Measurements from ENCODE around the gene OSBPL3. TPM values are rescaled to one million over a fixed set of nuclear protein-coding genes. Genes with fewer than 3 reads are reported as not detected.

The OSBPL3 gene
- polyA plus RNA-seq, 3 donors = 15.3 to 20.4 (median 17.5) TPM

DNA sequence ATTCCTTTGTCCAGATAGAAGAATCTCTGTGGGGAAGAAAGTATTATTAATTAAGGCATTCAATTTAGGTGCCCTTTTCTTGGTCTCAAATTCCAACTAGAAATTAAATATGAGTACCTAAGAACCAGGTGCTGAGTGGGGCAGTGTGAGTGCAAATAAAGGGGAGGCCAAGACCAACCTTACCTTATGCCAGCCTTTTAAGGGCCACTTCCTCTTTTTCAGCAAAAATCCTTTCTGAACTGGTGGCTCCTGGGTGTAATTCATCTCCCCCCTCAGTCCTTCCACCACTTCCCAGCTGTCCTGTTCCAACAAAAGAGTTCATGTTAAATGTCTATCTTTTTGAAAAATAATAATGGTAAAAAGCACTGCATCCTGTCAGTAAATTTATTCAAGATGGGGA, 108.2 kb downstream of the OSBPL3 start:
- no peak for DNase-seq (ENCODE audit: low read depth in 3 of 3, low spot score in 2 of 3)

DNA sequence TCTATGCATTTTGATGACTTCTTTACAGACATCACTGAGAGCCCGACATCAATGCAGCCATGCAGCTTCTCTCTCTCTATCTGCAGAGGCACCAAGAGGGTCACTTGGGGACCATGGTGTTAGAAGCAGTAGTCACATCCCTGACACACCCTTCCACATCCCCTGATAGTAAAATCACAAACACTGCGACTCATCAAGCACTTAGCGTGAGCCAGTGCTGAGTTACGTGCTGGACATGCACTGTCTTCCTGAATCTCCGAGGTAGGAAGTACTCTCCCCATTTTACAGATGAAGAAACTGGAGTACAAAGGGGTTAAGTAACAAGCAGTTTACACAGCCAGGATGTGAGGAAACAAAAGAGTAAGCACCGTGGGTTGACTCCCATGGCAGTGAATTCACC, 109.2 kb downstream of the OSBPL3 start:
- no peak for DNase-seq (ENCODE audit: low read depth in 3 of 3, low spot score in 2 of 3)

DNA sequence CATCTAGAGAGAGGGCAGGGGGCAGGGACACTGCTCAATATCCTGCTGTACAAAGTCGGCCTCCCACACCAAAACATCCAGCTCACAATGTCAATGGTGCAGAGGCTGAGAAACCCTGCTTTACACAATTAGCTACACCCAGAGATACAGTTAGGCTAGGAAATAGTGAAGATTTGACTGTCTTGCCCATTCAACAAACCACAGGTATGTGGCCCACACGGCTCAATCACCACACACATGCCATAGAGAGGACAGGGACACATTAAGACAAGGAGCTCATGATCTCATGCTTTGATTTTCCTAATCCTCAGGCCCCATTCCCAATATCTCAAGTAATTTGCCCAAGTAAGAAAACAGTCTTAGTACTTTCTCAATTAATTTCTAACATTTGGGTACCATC, 110.4 kb downstream of the OSBPL3 start:
- DNase-seq (ENCODE audit: low read depth in 3 of 3, low spot score in 2 of 3) = no peak

DNA sequence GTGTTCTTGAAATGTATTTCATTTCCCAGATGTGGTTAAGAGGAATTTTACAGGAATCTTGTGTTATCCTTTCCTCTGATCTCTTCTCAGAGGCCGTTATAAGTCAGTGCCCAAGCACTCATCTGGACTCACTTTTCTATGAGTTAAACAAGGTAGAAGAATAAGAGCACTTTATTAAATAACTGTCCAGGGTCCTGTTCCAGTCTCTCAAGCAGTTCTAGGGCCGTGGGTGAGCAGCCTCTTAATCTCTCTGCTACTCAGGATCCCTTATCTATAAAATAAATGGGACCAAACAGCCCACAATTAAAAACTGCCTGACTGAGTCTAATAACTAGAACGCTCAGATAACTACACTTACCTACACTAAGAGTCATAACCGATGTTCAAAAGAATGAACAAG, 111.2 kb downstream of the OSBPL3 start:
- DNase-seq (ENCODE audit: low read depth in 3 of 3, low spot score in 2 of 3) = no peak

DNA sequence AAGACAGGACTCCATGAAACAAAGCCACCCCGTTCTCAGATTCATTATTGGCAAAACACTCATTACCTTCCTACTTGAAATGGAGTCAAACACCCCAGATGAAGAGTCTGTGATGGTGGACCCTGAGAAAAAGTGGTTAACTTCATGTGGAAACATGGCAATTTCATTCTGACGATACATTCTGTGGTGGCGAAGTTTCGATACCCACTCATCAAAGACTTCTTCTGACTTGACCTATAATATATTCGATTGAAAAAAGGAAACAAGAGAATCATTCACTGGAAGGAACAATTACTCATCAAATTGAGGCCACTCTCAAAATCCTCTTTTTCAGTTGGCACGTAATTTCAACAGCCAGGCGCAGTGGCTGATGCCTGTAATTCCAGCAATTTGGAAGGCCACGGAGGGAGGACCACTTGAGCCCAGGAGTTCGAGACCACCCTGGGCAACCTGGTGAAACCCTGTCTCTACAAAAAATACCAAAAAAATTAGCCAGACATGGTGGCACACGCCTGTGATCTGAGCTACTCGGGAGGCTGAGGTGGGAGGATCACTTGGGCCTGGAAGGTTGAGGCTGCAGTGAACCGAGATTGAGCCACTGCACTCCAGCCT, 113.9 kb downstream of the OSBPL3 start:
- DNase-seq (ENCODE audit: low read depth in 3 of 3, low spot score in 2 of 3) = no peak

DNA sequence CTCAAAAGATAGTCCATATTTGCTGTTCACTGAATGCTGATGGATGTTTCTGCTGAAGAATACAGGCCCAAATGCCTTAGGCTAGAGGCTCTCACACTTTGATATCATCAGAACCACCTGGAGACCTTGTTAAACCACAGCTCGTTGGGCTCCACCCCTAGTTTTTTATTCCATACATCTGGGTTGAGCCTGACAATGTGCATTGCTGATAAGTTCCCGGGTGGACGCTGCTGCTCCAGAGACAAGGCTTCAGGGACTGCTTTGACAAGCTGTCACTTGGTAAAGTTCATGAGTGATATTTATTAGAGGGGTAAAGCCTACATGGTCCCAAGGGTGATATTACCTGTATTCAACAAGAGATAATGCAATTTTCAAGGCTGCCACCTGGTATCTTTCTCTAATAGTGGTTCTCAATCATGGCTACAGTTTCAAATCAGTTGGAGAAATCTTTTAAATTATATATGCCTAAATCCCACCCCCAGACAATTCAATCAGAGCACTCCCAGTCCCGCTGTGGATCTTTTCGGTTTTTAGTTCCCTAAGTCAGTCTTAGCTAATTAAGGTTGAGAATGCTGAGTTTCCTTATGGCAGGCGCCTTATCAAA, 115.7 kb downstream of the OSBPL3 start:
- DNase-seq (ENCODE audit: low read depth in 3 of 3, low spot score in 2 of 3) = no peak

DNA sequence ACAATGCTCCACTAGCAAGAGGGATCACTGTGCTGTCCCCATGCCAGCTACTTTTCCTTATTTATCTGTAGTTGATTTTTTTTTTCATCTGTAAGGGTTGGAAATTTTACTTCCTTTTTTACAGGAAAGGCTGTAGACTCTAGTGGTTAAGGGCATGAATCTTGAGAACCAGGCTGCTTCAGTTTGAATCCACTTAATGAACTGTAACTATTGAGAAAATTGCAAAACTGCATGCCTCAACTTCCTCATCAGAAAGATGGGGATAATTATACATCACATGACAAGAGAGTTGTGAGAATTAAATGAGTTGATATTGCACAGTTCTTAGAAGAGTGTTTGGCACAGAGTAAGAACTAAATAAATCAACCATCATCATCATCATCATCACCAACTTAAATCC, 116.4 kb downstream of the OSBPL3 start:
- DNase-seq (ENCODE audit: low read depth in 3 of 3, low spot score in 2 of 3) = no peak

DNA sequence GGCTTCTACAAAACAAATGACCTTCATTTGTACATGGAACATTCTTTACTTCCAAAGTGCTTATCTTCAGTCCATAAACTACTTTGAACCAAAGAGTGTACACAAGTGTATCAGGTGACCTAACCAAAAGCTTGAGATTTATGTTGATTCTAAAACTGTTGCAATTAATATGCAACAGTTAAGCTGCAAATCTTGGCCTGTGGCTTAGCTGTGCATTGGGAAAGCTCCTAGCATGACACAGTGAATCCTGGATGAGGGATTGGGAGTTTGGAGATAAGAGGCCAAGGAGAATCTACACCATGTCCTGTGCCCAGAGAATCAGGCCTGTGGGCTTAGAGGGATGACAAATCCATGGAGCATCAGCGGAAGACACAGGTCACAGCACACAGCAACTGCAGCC, 117.5 kb downstream of the OSBPL3 start:
- no peak for DNase-seq (ENCODE audit: low read depth in 3 of 3, low spot score in 2 of 3)

DNA sequence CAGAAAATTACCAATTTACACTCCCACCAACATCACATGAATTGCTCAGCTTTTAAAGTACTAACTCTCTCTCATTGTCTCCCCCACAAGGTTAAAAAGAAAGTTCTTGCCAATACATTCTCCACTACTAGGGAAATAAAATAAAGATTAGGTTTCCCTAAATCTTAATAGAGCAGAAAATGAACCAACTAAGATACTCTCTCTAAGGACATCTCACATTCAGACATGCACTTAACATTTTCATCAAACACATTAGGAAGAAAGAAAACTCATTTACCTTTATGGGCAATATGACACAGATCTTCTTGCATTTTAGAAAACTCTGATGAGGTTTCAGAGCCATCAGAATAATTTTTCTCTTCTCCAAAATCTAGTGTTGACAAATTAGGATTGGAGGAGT, 118.6 kb downstream of the OSBPL3 start:
- DNase-seq (ENCODE audit: low read depth in 3 of 3, low spot score in 2 of 3) = no peak

DNA sequence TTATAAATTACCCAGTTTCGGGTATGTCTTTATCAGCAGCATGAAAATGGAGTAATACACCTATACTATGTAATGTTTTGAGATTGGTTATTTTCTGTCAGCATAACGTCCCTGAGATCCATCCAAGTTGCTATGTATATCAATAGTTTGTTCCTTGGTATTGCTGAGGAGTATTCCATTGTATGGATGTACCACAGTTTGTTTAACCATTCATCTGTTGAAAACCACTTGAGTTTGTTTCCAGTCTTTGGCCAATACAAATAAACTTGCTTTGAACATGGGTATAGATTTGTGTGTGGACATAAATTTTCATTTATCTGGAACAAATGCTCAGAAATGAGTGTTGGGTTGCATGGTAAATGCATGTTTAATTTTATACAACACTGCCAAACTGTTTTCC, 119.4 kb downstream of the OSBPL3 start:
- DNase-seq (ENCODE audit: low read depth in 3 of 3, low spot score in 2 of 3) = no peak

DNA sequence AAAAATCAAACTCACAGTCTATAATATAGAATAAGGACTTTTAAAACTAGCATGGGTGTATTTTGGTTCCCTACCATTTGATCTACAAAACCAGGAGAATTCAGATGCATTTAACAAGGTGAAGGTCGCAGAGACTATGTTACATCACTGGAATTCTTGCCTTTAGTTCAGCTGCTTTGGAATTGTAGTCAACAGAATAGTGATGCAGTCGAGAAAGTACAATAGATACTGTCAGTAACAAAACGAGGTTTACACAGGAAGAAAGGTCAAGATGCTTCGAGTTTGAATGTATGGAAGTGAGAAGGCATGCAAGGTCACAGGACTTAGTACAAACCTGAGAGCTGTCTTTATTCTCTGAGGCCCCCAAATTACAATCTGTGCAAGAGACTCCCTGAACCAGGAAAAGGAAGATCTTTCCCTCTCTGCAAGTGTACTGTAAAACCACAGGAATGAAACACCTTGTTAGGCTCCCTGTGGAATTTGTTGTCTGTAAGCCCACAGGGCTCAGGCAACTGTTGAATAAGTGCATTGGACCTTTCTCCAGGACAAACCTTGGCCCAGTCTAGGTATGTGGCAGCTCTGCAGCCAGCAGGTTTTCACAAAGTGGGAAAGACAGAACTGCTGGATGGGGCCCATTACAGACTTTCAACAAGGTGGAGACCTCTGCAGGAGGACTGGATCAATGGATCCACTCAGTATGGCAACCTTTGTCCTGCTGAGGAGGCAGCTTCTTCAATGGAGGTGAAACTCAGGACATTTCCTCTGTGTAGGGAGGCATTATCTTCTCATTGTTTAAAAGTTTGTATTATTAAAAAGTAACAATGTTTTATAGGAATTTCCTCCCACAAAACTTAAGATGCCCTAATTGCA, 121.6 kb downstream of the OSBPL3 start:
- DNase-seq (ENCODE audit: low read depth in 3 of 3, low spot score in 2 of 3) = no peak

DNA sequence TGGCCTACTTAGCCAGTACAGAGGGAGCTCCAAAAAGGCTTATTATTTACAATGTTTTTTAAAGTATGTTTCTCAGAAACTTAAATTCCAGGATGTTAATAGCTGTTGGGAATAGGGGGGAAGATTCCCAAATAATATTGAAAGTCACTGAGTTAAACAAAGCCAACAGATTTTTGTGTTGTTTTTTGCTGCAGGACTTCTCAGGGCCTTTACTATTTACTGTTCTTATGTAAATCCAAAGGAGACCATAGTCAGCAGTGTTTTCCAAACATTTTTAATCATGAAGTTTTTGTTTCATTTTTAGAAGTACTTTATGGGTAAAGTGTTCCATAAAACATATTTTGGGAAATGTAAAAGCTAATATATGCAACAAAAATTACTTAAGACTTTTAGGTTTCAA, 122.4 kb downstream of the OSBPL3 start:
- no peak for DNase-seq (ENCODE audit: low read depth in 3 of 3, low spot score in 2 of 3)

DNA sequence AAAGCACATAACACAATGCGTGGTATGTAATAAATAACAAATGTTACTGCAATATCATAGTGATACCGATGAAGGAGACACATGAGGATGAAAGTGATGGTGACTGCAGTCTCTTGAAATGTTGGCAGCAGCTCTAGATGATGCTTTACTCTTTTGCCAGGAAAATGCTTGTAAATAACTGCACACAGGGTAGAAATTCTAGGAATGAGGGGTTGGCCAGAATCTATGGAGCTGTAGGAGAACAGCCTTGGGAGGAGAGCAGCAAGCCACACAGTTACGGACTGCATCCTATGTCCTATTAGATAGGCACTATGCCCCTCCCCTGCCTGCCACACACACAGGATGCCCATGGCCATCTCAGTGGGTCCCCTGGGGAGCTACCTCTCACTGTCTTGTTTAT, 125.1 kb downstream of the OSBPL3 start:
- DNase-seq (ENCODE audit: low read depth in 3 of 3, low spot score in 2 of 3) = no peak

DNA sequence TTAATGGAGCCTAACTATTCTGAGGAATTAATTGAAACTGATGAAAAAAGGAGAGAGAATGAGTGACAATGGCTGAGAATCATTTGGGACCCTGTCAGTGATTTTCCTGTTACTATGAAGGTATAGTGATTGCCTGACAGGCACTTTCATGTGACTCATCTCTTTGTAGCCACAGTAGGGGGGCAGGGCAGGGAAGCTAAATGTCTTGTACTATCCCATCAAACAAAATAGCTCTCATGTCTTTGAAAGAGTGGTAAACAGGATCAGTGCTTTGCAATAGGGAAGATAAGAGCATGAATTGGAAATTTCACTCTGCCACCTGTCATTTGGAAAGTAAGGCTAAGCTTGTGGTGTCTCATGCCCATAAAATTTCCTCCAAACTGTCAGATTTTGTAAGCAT, 128.2 kb downstream of the OSBPL3 start:
- no peak for DNase-seq (ENCODE audit: low read depth in 3 of 3, low spot score in 2 of 3)

DNA sequence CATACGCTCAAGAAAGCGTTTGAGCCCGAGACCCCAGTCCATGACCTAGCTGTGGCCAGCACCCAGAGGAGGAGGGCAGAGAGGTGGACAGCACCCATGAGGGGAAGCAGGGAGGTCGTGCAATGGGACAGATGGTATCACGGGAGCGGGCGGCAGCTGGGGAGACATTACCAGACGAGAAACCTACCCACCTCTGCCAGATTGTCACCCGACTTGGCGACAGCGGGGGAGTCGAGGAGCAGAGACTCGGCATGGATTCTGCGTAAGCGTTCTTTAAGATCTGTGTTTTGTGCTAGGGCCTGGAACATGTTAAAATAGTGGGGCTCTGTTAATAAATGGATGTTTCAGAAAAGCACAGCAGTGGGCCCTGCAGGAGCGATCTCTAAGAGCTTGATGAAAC, 131.1 kb downstream of the OSBPL3 start:
- no peak for DNase-seq (ENCODE audit: low read depth in 3 of 3, low spot score in 2 of 3)

DNA sequence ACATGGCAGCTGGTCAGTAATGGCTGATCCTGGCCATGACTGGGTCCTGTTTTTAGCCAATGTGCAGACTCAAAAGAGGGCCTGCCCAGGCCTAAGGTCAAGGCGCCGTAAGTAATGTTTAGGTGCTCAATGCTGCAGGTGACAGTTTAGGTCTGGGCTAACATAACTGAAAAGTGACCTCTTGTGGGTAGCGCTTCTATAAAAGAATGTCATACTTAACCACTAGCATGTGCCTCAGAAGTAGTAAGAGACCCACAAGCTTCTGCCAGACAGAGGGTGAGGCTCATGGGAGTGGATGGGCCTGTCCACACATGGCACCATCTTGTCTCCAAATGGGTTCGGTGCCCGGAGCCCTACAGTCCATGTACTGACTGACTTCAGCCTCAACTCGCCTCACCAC, 132.2 kb downstream of the OSBPL3 start:
- no peak for DNase-seq (ENCODE audit: low read depth in 3 of 3, low spot score in 2 of 3)

DNA sequence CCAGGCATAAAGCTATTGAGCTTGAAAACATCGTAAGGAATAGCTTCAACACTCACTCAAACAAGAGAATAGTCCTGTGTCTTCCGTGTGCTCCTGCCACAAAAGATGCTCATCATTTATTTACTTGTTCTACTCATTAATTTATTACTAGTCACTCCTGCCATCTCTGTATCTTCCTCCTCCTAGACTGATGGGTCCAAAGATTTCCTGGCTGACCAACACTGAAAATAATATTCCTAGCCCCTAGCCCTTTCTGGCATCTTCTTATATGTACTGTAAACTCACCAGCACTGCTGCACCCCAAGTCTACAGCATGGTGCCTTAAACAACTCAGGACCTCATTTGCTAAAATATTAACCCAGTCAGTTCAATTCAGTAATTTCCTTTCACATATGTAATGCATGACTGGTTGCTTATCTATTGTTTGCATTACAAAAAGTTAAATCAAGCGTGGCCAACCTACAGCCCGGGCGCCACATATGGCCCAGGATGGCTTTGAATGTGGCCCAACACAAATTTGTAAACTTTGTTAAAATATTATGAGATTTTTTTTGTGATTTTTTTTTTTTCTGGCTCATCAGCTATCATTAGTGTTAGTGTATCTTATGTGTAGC, 136.1 kb downstream of the OSBPL3 start:
- DNase-seq (ENCODE audit: low read depth in 3 of 3, low spot score in 2 of 3) = no peak

DNA sequence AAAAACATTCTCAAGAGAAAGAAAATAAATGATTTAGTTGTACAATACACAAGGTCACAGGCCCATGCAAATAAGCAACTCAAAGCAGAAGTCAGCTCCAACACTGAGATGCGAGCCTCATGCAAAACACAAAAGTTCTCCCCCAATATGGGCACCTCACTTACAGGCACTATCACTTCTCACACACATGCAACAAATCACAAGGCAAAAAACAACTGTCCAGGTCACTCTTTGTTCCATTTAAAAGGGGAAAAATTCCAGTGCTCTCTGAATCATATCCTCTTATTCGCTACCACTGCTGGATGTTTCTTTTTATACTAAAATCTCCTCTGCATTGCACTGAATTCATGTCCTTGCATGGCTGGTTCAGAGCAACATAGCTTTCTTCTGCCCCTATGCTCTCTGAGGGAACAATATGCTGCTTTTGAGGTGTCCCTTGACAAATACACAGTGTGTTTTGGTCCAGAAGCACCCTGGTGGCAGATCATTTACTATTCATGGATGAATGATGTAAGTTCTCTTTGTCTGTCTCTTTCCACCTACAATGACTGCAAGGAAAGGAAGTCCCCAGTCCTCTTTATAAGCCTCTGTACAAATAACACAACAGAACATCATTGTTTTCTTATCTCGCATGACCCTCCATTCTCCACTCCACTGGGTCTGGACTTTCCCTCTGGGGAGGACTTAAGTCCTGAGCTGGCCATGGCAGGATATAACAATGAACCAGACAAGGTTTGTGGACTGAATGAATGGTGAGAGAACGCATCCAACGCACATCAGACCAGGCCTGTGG, 137.3 kb downstream of the OSBPL3 start:
- DNase-seq (ENCODE audit: low read depth in 3 of 3, low spot score in 2 of 3) = no peak

DNA sequence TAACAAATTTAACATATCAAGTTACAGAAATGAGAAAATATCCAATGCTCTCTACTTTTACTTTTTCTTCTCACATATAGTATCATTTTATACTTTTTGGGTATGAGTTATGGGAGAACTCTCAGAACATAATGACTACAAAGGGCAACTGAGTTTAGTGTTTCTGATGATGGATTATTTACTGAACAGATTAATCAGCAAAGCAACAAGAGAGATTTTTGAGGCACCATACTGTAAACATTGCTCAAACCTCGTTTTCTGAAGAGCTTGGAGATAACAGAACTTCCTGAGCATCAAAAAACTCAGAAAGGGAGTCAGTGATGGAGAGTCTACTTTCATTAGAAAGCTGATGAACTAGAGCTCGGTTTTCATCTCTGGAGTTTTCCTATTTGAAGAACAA, 137.9 kb downstream of the OSBPL3 start:
- DNase-seq (ENCODE audit: low read depth in 3 of 3, low spot score in 2 of 3) = no peak

DNA sequence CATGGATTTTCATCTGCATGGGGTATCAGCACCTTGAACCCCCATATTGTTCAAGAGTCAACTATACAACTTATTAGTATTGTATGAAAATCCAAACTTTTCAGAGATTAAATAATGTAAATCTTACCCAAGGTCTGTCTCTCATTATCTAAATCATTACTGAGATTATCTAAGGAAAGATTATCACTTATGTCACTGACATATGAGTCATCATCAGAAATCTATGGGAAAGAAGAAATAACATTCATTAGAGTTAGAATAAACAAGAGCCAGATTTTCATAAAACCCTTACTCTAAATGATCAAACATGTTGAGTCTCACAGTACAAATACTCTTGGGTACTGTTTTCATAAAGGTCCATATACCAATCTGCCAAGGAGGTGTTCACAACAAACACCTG, 139.4 kb downstream of the OSBPL3 start:
- no peak for DNase-seq (ENCODE audit: low read depth in 3 of 3, low spot score in 2 of 3)

DNA sequence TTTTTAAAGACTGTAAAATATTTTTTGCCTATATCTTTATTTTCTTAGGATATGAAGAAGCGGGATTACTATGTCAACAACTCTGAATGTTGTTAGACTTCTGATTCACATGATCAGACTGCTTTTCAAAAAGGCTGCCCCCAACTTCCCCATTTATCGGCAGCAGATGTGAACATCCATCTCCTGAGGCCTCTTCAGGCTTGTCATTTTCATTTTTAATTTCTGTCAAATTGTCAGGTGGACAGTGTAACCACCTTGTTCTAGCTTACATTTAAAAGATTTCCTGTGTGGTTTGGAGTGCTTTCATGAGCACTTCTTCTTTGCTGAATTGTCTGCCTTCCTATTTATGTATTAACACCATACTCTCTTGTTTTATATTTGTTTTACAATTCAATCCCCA, 143.9 kb downstream of the OSBPL3 start:
- DNase-seq (ENCODE audit: low read depth in 3 of 3, low spot score in 2 of 3) = no peak

Measured in right renal cortex interstitium (tissue), 3 donors.